GM23338 (cell line): ENCODE results near the gene GJC2. TPM values are rescaled to one million over a fixed set of nuclear protein-coding genes. Genes with fewer than 3 reads are reported as not detected.

ENCODE experiments used
- ATAC-seq: fragments of 200-7000 bp; cut with Tn5 transposase; 3 replicates; pipeline ENCODE4 v1.9.1; 2020
- DNase-seq: peaks from one replicate; pipeline ENCODE4 v3.0.0-alpha.2; 2015; ENCODE audit warnings: low spot score
- H2AFZ ChIP-seq: fragments of 200-600 bp; sonication (generic); 2 replicates; pipeline ENCODE4 v1.8.0; 2016; ENCODE audit warnings: antibody characterized with exemption, mild to moderate bottlenecking, moderate library complexity
- H3F3A ChIP-seq: fragments of 200-600 bp; sonication (generic); replicated peaks from 2 replicates; pipeline ENCODE4 v1.8.0; 2017; ENCODE audit warnings: antibody characterized with exemption, mixed run types, low read depth
- H3K27ac ChIP-seq: fragments of 200-600 bp; sonication (generic); 2 replicates; pipeline ENCODE4 v1.6.1; 2016; ENCODE audit warnings: low read depth
- H3K27me3 ChIP-seq: fragments of 200-600 bp; sonication (generic); 2 replicates; pipeline ENCODE4 v1.8.0; 2016; ENCODE audit warnings: mild to moderate bottlenecking, mixed run types, moderate library complexity; ENCODE audit not compliant: insufficient read depth
- H3K36me3 ChIP-seq: fragments of 200-600 bp; sonication (generic); 2 replicates; pipeline ENCODE4 v1.8.0; 2016; ENCODE audit warnings: mild to moderate bottlenecking; ENCODE audit not compliant: insufficient read depth
- H3K4me1 ChIP-seq: fragments of 200-600 bp; sonication (generic); 2 replicates; pipeline ENCODE4 v1.8.0; 2016; ENCODE audit warnings: mild to moderate bottlenecking, moderate library complexity; ENCODE audit not compliant: insufficient read depth
- H3K4me2 ChIP-seq: fragments of 200-600 bp; sonication (generic); 2 replicates; pipeline ENCODE4 v1.7.1; 2017; ENCODE audit warnings: mixed run types
- H3K4me3 ChIP-seq: fragments of 200-600 bp; sonication (generic); 2 replicates; pipeline ENCODE4 v1.6.1; 2016; ENCODE audit warnings: mixed run types
- H3K79me2 ChIP-seq: fragments of 200-600 bp; sonication (generic); replicated peaks from 2 replicates; pipeline ENCODE4 v1.8.0; 2017; ENCODE audit warnings: mild to moderate bottlenecking; ENCODE audit not compliant: insufficient read depth
- H3K9me2 ChIP-seq: fragments of 200-600 bp; sonication (generic); 2 replicates; pipeline ENCODE4 v1.8.0; 2017; ENCODE audit not compliant: insufficient read depth
- H4K20me1 ChIP-seq: fragments of 200-600 bp; sonication (generic); replicated peaks from 2 replicates; pipeline ENCODE4 v1.8.0; 2017; ENCODE audit warnings: mild to moderate bottlenecking; ENCODE audit not compliant: insufficient read depth
- H3K27ac Mint-ChIP-seq: 2 replicates; pipeline ENCODE4 v1.8.0; 2020; ENCODE audit warnings: inconsistent platforms, mild to moderate bottlenecking, moderate library complexity, mixed read lengths
- H3K27me3 Mint-ChIP-seq: 3 replicates; pipeline ENCODE4 v1.8.0; 2022; ENCODE audit warnings: low read depth, mild to moderate bottlenecking, moderate library complexity, mixed read lengths, inconsistent platforms; ENCODE audit not compliant: insufficient read depth, poor library complexity
- H3K36me3 Mint-ChIP-seq: 3 replicates; pipeline ENCODE4 v1.8.0; 2021; ENCODE audit warnings: low read depth, mild to moderate bottlenecking, inconsistent platforms, moderate library complexity, mixed read lengths
- H3K4me1 Mint-ChIP-seq: 3 replicates; pipeline ENCODE4 v1.8.0; 2020; ENCODE audit warnings: mild to moderate bottlenecking, inconsistent platforms, mixed read lengths
- H3K4me3 Mint-ChIP-seq: 3 replicates; pipeline ENCODE4 v1.8.0; 2021; ENCODE audit warnings: moderate library complexity, mild to moderate bottlenecking, inconsistent platforms, mixed read lengths
- H3K9me3 Mint-ChIP-seq: 3 replicates; pipeline ENCODE4 v1.8.0; 2020; ENCODE audit warnings: moderate library complexity, mild to moderate bottlenecking, inconsistent platforms, mixed read lengths
- CREB1 ChIP-seq: fragments of 250-450 bp; sonication (Bioruptor Pico); IDR thresholded peaks from 2 replicates; pipeline ENCODE4 v1.5.0; 2020; ENCODE audit warnings: low read depth, mild to moderate bottlenecking, moderate library complexity
- CTCF ChIP-seq, 2 experiments: fragments of 200-600 bp in 1 of 2; sonication (generic) in 1 of 2; conservative IDR thresholded peaks; 2 replicates each; pipeline versions ENCODE4 v1.5.1 to v1.6.1; 2016 to 2017; ENCODE audit warnings: antibody characterized with exemption in 2 of 2, low read depth in 2 of 2, mild to moderate bottlenecking in 2 of 2, moderate library complexity in 1 of 2
- ETS1 ChIP-seq: IDR thresholded peaks from 2 replicates; pipeline ENCODE4 v1.6.1; 2016; ENCODE audit warnings: antibody characterized with exemption
- JUNB ChIP-seq: IDR thresholded peaks from one replicate; pipeline ENCODE4 v1.6.1; 2016; ENCODE audit warnings: antibody characterized with exemption; ENCODE audit not compliant: unreplicated experiment
- NANOG ChIP-seq: IDR thresholded peaks from 2 replicates; pipeline ENCODE4 v1.6.1; 2016; ENCODE audit warnings: antibody characterized with exemption, borderline replicate concordance
- REST ChIP-seq: IDR thresholded peaks from one replicate; pipeline ENCODE4 v1.6.1; 2018; ENCODE audit warnings: antibody characterized with exemption; ENCODE audit not compliant: unreplicated experiment
- STAT1 ChIP-seq: IDR thresholded peaks from one replicate; pipeline ENCODE4 v1.6.1; 2016; ENCODE audit warnings: antibody characterized with exemption; ENCODE audit not compliant: unreplicated experiment
- ZNF114 ChIP-seq: fragments of 250-450 bp; sonication (Bioruptor Pico); IDR thresholded peaks from 2 replicates; pipeline ENCODE4 v1.5.0; 2020; ENCODE audit warnings: mild to moderate bottlenecking, moderate library complexity
- ZNF331 ChIP-seq: fragments of 250-450 bp; sonication (Bioruptor Pico); IDR thresholded peaks from 2 replicates; pipeline ENCODE4 v1.5.0; 2020; ENCODE audit warnings: low read depth, mild to moderate bottlenecking, moderate library complexity
- polyA plus RNA-seq: library from polyadenylated mRNA; unstranded; fragments of >200 nt; fragmentation: Nextera tagmentation; extraction: Ambion mirVana; gene quantifications from 2 replicates; pipeline ENCODE4 v1.2.1, GENCODE V29; 2016
- total RNA-seq: library from RNA; depleted of rRNA; stranded (reverse); fragments of >200 nt; shearing (Covaris generic); gene quantifications from 2 replicates; pipeline ENCODE4 v1.2.3, GENCODE V29; 2014

Gene GJC2
- total and polyA plus RNA-seq, 2 experiments from 2014 or later: 0.15 to 1.2 TPM

DNA sequence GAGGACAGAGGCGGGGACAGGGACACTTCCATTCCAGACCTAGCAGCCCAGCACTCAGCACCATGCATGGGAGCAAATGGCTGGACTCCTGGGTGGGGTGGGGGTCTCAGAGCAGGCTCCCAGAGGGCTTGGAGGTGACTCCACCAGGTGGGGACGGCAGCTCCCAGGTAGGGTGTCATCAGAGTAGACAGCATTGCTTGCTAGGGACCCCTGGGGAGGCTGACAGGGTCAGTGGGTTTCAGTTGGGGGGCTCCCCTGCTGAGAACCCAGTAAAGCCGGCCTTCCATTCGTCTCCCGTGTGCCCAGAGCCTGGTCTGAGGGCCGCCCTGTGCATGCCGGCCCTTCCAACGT is 4.8 kb upstream of the GJC2 start:
- peaks cover 5% of the 10 kb centered on the region; the same call in 1 of the 2 replicates for H3K4me1 ChIP-seq
- H3F3A ChIP-seq: no peaks in the 10 kb centered on the region
- peaks cover 9% of the 10 kb centered on the region for H3K27me3 Mint-ChIP-seq
- H3K4me2 ChIP-seq: no peak overlapping the region
- peaks cover 5% of the 10 kb centered on the region; the same call in 2 of the 3 replicates for H3K4me1 Mint-ChIP-seq
- ATAC-seq: no peak
- H3K36me3 ChIP-seq: no peaks in the 10 kb centered on the region
- TF ChIP-seq ETS1 (no peak), REST (no peak), CTCF (conservative IDR thresholded peaks at IDR 0.05; ENCODE audit: low read depth in 2 of 2) (no peak), ZNF114 (CRISPR knock-in tag) (no peak), CREB1 (CRISPR knock-in tag) (no peak)
- H3K9me2 ChIP-seq: no peaks in the 10 kb centered on the region
- H3K4me3 Mint-ChIP-seq: no peak overlapping the region
- H4K20me1 ChIP-seq: no peaks in the 10 kb centered on the region
- H3K9me3 Mint-ChIP-seq: no peaks in the 10 kb centered on the region; the same call in 2 of the 3 replicates
- H3K27ac Mint-ChIP-seq: no peak overlapping the region
- H3K27ac ChIP-seq: no peak overlapping the region
- peaks cover 34% of the 10 kb centered on the region for H3K79me2 ChIP-seq
- H3K36me3 Mint-ChIP-seq: no peaks in the 10 kb centered on the region; the same call in 1 of the 3 replicates
- H3K27me3 ChIP-seq: no peaks in the 10 kb centered on the region
- no peak overlapping the region for H2AFZ ChIP-seq
- DNase-seq: no peak
- no peak overlapping the region for H3K4me3 ChIP-seq

DNA sequence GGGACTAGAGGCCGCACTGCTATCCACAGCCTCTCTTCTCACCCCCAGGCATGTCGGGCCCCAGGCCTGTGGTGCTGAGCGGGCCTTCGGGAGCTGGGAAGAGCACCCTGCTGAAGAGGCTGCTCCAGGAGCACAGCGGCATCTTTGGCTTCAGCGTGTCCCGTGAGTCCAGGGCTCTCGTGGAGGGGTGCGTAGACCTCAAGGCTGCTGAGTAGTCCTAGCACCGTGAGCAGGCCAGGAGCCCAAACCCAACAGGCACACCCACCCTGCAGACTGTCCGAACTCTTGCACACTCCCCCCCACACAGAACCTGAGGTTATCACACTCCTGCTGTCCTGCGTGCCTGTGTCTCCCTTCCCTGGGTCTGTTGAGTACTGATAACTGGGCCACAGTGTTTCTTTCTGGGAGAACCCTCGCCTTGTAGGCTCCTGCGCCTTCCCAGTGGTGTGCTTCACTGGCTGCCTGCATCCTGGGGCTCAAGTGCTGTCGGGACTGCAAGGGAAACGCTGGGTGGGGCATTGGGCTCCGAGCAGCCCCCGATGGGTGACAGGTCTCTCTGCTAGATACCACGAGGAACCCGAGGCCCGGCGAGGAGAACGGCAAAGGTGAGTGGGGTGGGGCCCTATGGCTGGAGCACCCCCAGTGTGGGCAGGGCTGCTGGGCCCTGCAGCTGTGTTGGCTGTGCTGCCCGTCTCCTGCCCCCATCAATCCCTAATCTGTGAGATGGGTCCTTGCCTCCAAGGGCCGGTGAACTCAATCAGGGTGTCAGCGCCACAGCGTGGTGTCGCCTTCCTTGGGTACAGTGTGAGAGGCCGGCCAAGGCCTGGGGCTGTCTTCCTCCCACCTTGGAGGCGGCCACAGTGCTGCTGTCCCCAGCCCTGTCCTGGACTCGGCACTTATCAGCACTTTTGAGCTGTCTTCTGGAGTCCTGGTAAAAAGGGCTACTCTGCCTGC is 4.0 kb upstream of the GJC2 start:
- Histone ChIP-seq H3K27me3 (no peaks in the 10 kb centered on the region), H3K36me3 (no peaks in the 10 kb centered on the region), H4K20me1 (no peaks in the 10 kb centered on the region), H2AFZ (no peak overlapping the region), H3K27ac (no peak overlapping the region), H3K9me2 (no peaks in the 10 kb centered on the region), H3K79me2 (peaks cover 34% of the 10 kb centered on the region), H3K4me1 (peaks cover 5% of the 10 kb centered on the region; the same call in 1 of the 2 replicates), H3F3A (no peaks in the 10 kb centered on the region), H3K4me2 (no peak overlapping the region), H3K4me3 (no peak overlapping the region)
- ATAC-seq (no peak), DNase-seq (no peak)
- TF ChIP-seq ZNF331 (no peak), JUNB (no peak), CREB1 (CRISPR knock-in tag) (no peak), CTCF (conservative IDR thresholded peaks at IDR 0.05; ENCODE audit: low read depth in 2 of 2) (no peak), ETS1 (no peak), STAT1 (no peak), ZNF114 (CRISPR knock-in tag) (no peak), NANOG (no peak)
- Mint-ChIP-seq H3K27ac (no peak overlapping the region), H3K4me1 (peaks cover 5% of the 10 kb centered on the region; the same call in 2 of the 3 replicates), H3K27me3 (peaks cover 9% of the 10 kb centered on the region), H3K36me3 (no peaks in the 10 kb centered on the region; the same call in 1 of the 3 replicates), H3K4me3 (no peak overlapping the region), H3K9me3 (no peaks in the 10 kb centered on the region; the same call in 2 of the 3 replicates)
